GM18873 (cell line): ENCODE results near the gene KCNA3.
"Not testable (repeated sequence)": the region's sequence is repeated elsewhere in the genome, so short reads cannot be mapped to it uniquely, and the experiment has no call there.

ENCODE experiments used
- ATAC-seq: cut with Tn5 transposase; IDR thresholded peaks from one replicate; pipeline ENCODE4 v1.9.1; 2021; ENCODE audit warnings: mild to moderate bottlenecking, moderate library complexity, moderate number of reproducible peaks; ENCODE audit not compliant: unreplicated experiment, low FRiP score

Gene KCNA3

DNA sequence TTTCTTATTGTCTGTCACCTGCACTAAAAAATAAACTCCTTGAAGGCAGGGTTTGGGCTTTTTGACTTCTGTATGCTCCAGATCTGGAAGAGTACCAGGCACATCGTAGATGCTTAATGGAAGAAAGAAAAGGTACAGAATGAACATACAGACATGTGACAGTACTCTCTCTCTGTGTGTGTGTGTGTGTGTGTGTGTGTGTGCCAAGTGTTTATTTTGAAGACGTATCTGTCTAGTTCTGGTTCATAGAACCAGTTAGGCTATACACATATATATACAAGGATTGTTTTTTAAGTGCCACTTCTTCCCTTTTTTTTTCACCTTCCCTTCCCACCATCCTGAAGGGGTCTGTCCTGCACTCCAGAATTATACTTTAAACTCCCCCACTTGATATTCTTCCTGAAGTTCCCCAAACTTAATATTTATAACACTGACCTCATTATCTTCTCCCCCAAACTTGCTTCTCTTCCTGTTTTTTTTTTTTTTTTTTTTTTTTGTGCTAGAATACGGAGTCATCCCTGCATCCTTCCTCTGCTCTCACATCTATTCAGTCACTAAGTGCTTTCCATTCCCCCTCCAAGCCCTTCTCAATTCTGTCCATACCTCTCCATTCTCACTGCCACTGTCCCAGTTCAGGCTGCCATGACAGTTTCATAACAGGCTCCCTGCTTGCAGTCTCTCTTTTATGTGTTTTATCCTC, 5.4 kb upstream of the KCNA3 start:
- ATAC-seq, result no peak

DNA sequence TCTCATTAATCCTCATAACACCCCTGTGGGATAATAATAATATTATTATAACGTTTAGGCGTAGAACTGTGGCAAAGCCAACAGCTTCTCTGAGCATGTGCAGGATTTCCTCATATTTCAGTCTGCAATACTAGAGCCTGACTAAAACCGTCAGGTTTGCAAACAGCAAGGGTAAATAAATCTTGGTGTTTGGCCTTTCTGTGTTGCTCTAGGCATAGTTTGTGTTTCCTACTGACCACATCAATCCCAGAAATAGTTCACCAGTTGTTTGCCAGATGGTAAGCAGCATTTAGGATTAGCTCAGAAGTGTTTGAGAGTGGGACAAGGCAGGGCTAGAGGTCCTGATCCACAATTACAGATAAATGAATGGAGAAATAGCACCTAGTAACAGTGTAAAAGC, 2.8 kb upstream of the KCNA3 start:
- ATAC-seq, result no peak

GRCh38 chr1:110676970-110677369, 2.2 kb upstream of the KCNA3 start:
- no peak for ATAC-seq

DNA sequence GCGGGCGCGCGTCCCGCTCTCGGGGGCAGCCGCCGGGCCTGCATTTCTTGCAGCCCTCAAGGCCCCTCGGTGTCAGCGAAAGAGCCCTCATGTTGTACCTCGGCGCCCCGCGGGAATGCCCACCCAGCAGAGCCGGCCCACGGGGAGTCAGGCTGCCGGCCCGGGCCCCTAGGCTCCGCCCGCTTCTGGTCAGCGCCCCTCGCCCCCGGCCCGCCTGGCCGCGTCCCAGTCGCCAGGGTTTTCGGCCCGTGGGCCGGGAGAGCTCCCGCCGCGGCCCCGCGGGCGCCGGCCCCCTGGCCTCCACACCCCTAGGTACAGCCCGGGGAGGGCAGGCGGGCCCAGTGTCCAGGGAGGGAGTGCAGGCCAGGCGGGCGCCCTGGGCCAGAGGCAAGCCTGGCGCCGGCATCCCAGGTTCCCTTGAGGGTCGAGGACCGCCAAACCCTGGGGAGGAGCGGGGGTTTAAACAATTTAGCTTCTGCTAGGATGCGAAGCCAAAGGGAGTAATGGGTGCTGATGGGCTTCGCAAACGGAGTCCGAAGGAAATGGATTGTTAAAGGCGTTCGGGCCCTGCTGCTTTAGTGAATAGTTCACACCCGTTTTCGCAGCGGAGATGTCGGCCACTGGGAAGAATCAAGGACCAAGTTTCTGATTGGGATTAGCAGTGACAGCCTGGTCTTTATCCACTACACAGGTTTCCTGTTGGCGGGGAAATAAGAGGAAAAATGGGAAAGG, 486 bp upstream of the KCNA3 start:
- ATAC-seq, result no peak

DNA sequence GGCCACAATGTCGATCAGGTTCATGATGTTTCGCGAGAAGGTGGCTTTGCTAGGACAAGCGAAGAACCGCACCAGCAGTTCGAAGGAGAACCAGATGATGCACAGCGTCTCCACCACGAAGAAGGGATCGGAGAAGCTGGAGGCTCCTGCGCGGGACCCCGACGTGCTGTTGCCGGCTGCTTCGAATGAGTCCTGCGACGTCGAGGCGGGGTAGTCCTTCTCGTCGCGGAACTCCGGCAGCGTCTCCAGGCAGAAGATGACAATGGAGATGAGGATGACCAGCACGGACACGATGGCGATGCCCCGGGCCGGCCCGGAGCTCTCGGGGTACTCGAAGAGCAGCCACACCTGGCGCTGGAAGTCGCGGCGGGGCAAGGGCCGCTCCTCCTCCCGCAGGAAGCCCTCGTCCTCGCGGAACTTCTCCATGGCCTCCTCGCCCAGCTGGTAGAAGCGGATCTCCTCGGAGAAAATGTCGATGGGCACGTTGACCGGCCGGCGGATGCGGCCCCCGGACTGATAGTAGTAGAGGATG, 869 bp downstream of the KCNA3 start:
- no peak for ATAC-seq

- no peak for ATAC-seq
These were observed 1.5 kb downstream of the KCNA3 start for GRCh38 chr1:110673197-110673701.

- peak; percentile 56 for ATAC-seq
These were observed 2.0 kb downstream of the KCNA3 start for GRCh38 chr1:110672753-110673108.

DNA sequence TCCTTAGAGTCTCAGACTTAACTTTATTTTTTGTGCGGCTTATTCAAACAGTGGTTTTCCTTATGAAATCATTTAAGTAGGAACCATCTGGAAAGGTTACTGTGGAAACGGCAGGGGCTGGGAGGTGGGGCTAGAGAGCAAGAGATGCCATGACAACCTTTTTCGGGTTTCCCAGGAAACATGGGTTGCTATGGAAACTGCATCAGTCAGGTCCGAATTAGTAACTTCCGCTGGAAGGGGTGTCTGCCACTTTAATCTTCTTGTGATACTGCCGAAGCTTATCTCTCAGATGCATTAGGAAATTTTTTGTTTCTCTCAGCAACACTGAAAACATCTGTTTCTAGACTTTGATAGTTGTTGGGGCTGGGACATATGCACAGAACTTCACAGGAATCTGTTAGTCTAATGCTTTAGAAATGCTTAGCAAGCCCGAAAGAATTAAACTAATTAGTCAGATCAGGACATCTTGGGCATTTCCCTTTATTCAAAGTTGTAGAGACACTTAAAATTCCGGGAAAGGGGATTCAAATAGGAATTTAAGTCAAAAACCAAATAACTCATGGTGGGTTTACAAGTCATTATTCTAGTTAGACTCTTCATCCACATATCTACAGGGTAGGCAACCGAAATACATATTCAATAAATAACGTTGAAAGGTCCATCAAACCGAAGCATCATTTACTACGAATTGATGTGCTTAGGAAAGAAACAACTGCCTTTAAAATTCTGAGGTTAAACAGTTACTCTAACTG, 2.6 kb downstream of the KCNA3 start:
- no peak for ATAC-seq

GRCh38 chr1:110671361-110671760, 3.4 kb downstream of the KCNA3 start:
- ATAC-seq, result no peak

- ATAC-seq, result no peak
These were observed 6.2 kb downstream of the KCNA3 start for GRCh38 chr1:110668549-110668948.

DNA sequence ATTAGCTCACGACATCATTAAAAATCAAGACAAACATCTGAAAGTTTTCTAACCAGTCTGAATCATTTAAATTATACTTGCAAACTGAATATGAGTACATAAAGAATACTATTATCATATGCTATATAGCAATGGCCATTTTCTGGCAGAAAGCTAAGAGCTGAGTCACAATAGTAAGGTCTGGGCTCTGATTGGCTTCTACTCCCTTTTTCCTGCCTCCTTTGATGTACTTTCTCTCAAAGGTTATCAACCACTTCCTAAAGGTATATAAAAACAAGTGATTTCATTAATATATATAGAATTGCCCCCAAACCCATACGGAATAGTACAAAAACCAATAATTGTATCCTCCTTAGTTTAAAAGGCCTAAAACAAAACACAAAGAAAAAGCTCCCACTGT, 7.0 kb downstream of the KCNA3 start:
- ATAC-seq, result no peak

DNA sequence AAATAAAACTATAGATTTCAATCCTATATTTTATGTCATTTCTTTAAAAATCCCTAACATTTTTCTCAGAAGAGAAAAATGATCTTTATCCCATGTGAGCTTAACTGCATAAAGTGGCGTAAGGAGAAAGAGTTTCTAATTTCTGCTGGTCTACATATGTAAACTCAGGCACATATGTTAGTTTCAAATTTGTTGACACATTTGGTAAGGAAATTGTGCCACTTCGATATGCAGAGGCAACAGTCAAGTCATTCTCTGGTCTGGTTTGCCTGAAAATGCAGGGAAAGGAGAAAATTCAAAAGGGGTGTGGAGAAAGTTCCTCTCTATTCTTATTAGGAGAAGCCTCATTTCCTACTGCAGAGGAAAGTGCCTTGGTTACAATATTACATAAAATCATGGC, 11.5 kb downstream of the KCNA3 start:
- no peak for ATAC-seq

- ATAC-seq, result not testable (repeated sequence)
These were observed 15.2 kb downstream of the KCNA3 start for GRCh38 chr1:110659559-110659958.

DNA sequence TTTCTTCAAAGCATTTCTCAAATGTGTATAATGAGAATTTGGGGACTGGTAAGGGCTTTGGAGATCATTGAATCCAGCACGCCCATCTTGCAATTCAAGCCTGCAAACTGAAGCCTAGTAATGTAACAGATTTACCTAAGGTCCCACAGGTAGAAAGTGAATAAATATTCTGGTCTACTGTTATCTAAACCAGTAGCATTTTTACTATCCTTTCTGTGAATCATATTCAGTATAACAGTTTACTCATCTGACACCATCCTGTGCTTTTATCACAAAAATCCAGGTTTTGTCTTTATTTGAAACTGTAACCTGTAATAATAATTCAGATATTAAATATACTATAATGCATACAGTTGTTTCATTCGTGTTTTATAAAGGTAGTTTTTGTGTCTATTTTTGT, 17.4 kb downstream of the KCNA3 start:
- no peak for ATAC-seq

GRCh38 chr1:110650609-110651008, 24.1 kb downstream of the KCNA3 start:
- ATAC-seq, result no peak

- ATAC-seq, result no peak
These were observed 26.3 kb downstream of the KCNA3 start for GRCh38 chr1:110648417-110648816.

GRCh38 chr1:110647254-110647891, 27.4 kb downstream of the KCNA3 start:
- no peak for ATAC-seq

DNA sequence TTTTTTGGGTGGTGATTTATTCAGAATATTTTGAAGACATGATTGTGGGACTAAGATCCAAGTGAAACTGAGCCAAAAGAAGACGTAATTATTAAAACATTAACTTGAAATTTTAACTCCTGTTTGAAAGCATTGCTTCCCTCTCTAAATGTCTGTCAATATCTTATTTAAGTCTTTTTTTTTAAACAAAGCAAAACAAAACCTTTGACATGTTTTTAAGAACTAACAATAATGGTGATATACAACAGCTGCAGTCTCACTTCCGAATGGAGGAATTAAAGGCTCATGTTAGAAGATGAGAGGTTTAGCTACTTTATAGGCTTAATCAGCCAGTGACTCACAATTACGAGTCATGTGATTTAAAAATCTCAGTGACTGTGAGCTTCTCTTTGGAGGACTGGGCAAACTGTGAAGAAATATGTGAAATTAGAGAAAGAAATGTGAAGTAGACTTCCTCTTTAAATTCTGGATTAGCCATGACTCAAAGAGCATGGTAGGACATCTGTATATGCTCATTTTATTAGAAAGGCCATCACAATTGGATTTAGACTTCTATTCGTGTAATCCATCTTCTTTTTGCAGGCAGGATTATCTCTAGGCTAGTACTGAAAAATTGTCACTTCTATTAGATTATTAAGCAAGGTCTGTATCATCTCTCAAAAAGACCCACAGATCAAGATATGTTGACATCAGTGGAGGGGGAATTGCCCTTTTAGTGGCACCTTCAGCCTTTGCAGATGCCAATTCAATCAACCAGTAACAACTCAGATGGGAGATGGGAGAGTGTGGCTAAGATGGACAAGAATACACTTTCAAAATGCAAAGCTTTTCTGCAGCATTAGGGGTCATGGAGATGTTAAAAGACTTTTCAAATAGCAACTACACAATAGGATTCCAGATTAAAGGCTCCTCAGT, 28.7 kb downstream of the KCNA3 start:
- no peak for ATAC-seq

GRCh38 chr1:110645211-110645610, 29.5 kb downstream of the KCNA3 start:
- no peak for ATAC-seq
